Ovary (tissue), 3 donors: ENCODE data around the gene FHOD3.

ENCODE experiments used
- EP300 ChIP-seq: sonication (generic); formaldehyde crosslinking; IDR thresholded peaks from one replicate; pipeline ENCODE4 v1.6.1; 2017; ENCODE audit warnings: antibody characterized with exemption
- POLR2A ChIP-seq: fragments of 450-650 bp; IDR thresholded peaks from one replicate; pipeline ENCODE4 v1.6.1; 2017; ENCODE audit warnings: antibody characterized with exemption, mild to moderate bottlenecking, moderate library complexity
- TF ChIP-seq, protein P1 (sequence below), 3 donors: fragments of 450-650 bp in 2 of 3; fragments of 200-600 bp in 1 of 3; IDR thresholded peaks; one replicate each; pipeline versions ENCODE4 v1.5.1 to v1.8.0; 2016 to 2022; ENCODE audit warnings: antibody characterized with exemption in 3 of 3, mild to moderate bottlenecking in 1 of 3
- donor health status: DM: no; HTN: no; CAD: no.

DNA sequence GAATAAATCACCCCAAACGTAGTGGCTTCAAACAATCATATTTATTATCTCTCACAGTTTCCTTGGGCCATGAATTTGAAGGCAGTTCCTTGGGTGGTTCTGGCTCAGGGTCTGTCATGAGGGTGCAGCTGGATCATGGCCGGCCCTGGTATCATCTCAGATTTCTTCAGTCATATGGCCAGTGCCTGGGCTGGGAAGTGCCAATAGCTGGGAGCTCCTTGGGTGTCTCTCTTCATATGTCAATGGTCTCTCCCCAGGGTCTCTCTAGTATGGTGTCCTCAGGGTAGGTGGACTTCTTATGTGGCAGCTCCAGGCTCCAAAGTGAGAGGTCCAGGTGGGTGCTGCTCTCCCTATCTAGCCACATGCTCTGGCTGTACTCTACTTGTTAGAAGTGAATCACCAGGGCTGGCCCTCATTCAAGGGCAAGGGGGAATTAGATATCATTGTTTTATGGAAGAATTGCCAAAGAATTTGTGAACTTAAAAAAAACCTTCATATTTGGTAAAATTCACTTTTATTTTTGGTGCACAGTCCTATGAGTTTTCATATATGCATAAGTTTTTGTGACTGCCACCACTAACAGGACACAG lies 15.4 kb downstream of the FHOD3 start:
- TF ChIP-seq EP300 (no peak), POLR2A (no peak)
- TF ChIP-seq, protein P1, sequence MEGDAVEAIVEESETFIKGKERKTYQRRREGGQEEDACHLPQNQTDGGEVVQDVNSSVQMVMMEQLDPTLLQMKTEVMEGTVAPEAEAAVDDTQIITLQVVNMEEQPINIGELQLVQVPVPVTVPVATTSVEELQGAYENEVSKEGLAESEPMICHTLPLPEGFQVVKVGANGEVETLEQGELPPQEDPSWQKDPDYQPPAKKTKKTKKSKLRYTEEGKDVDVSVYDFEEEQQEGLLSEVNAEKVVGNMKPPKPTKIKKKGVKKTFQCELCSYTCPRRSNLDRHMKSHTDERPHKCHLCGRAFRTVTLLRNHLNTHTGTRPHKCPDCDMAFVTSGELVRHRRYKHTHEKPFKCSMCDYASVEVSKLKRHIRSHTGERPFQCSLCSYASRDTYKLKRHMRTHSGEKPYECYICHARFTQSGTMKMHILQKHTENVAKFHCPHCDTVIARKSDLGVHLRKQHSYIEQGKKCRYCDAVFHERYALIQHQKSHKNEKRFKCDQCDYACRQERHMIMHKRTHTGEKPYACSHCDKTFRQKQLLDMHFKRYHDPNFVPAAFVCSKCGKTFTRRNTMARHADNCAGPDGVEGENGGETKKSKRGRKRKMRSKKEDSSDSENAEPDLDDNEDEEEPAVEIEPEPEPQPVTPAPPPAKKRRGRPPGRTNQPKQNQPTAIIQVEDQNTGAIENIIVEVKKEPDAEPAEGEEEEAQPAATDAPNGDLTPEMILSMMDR (IDR thresholded peaks at IDR 0.05), result no peak
